Endothelial cell of umbilical vein (primary cell): ENCODE results near the gene DAPK2. TPM values are rescaled to one million over a fixed set of nuclear protein-coding genes. Genes with fewer than 3 reads are reported as not detected.

Experiments used
- BruUV-seq: library from RNA; stranded (reverse); fragments of 400-500 nt; replicated peaks from 2 replicates; lab custom pipeline; 2021; lab: Mats Ljungman, UMichigan
- CTCF ChIA-PET: fragments of 300-600, 350-600 bp; sonication (Branson Sonifier 250); formaldehyde crosslinking; loops from one replicate; lab custom pipeline; 2021; ENCODE audit warnings: antibody characterized with exemption, inconsistent platforms; lab: Charles Lee
- POLR2A ChIA-PET: fragments of 300-600, 350-600 bp; sonication (Branson Sonifier 250); formaldehyde crosslinking; loops from one replicate; lab custom pipeline; 2021; ENCODE audit warnings: antibody characterized with exemption, inconsistent platforms; lab: Charles Lee
- DNase-seq: peaks from one replicate; pipeline ENCODE4 v3.0.0-alpha.2; 2011; ENCODE audit warnings: low read depth, low spot score
- FAIRE-seq: peaks from 2 replicates; lab custom pipeline; 2011; peaks lifted over from hg19 to GRCh38; lab: Jason Lieb, UNC
- H2AFZ ChIP-seq: 2 replicates; pipeline ENCODE4 v1.6.0; 2012; ENCODE audit warnings: low read depth, low read length, control low read depth, inconsistent platforms
- H3K27ac ChIP-seq: 2 replicates; pipeline ENCODE4 v1.5.1; 2011; ENCODE audit warnings: low read depth, mild to moderate bottlenecking, control low read depth, low read length, moderate library complexity; ENCODE audit not compliant: insufficient read depth
- H3K27me3 ChIP-seq, 2 experiments: 2 replicates each; pipeline versions ENCODE4 v1.6.0 to v1.6.1; 2011; ENCODE audit warnings: low read length in 2 of 2, mixed read lengths in 1 of 2; ENCODE audit not compliant: control insufficient read depth in 2 of 2, insufficient read depth in 2 of 2
- H3K36me3 ChIP-seq, 2 experiments: 2 replicates in 1 of 2; 3 replicates in 1 of 2; pipeline ENCODE4 v1.5.1; 2011; ENCODE audit warnings: low read length in 2 of 2, mild to moderate bottlenecking in 1 of 2, moderate library complexity in 1 of 2; ENCODE audit not compliant: control insufficient read depth in 2 of 2, insufficient read depth in 2 of 2; ENCODE audit errors: extremely low read depth in 1 of 2
- H3K4me1 ChIP-seq: 3 replicates; pipeline ENCODE4 v1.5.1; 2011; ENCODE audit warnings: mild to moderate bottlenecking, low read length; ENCODE audit not compliant: control insufficient read depth, insufficient read depth; ENCODE audit errors: extremely low read depth
- H3K4me2 ChIP-seq: 2 replicates; pipeline ENCODE4 v1.6.1; 2011; ENCODE audit warnings: low read length, control low read depth, mixed read lengths; ENCODE audit not compliant: insufficient read depth
- H3K4me3 ChIP-seq, 3 experiments: fragments of 200-600 bp in 1 of 3; sonication (generic), shearing (Covaris generic) in 1 of 3; replicated peaks in 1 of 3; 2 replicates each; pipeline ENCODE4 v1.5.1; 2011 to 2016; ENCODE audit warnings: control low read depth in 3 of 3, low read length in 3 of 3, mild to moderate bottlenecking in 2 of 3, inconsistent platforms in 1 of 3, low read depth in 1 of 3, moderate library complexity in 1 of 3; ENCODE audit not compliant: insufficient read depth in 1 of 3
- H3K79me2 ChIP-seq: 2 replicates; pipeline ENCODE4 v1.6.0; 2012; ENCODE audit warnings: low read length, inconsistent platforms; ENCODE audit not compliant: control insufficient read depth, insufficient read depth
- H3K9ac ChIP-seq: replicated peaks from 2 replicates; pipeline ENCODE3; 2011; ENCODE audit warnings: low read length, control low read depth; ENCODE audit not compliant: insufficient read depth; ENCODE audit errors: extremely low read depth
- H3K9me1 ChIP-seq: replicated peaks from 3 replicates; pipeline ENCODE4 v1.6.0; 2011; ENCODE audit warnings: mild to moderate bottlenecking, low read length; ENCODE audit not compliant: control insufficient read depth, insufficient read depth; ENCODE audit errors: extremely low read depth
- H3K9me3 ChIP-seq: replicated peaks from 2 replicates; pipeline ENCODE4 v1.5.1; 2012; ENCODE audit warnings: low read length, inconsistent platforms; ENCODE audit not compliant: control insufficient read depth, insufficient read depth
- H4K20me1 ChIP-seq: replicated peaks from 2 replicates; pipeline ENCODE3; 2011; ENCODE audit warnings: mild to moderate bottlenecking, low read length; ENCODE audit not compliant: control insufficient read depth, insufficient read depth; ENCODE audit errors: extremely low read depth
- EZH2 ChIP-seq: IDR thresholded peaks from 2 replicates; pipeline ENCODE4 v1.6.1; 2012; ENCODE audit warnings: borderline replicate concordance, low read depth, mild to moderate bottlenecking, moderate library complexity, low read length, inconsistent platforms; ENCODE audit not compliant: severe bottlenecking
- FOS ChIP-seq: IDR thresholded peaks from 2 replicates; pipeline ENCODE4 v1.6.1; 2011; ENCODE audit warnings: mild to moderate bottlenecking, low read length, moderate library complexity, borderline replicate concordance; ENCODE audit not compliant: insufficient read depth
- GATA2 ChIP-seq: IDR thresholded peaks from 2 replicates; pipeline ENCODE4 v1.7.0; 2011; ENCODE audit warnings: low read depth, mild to moderate bottlenecking, moderate library complexity, mixed read lengths, low read length; ENCODE audit not compliant: insufficient read length, insufficient read depth
- JUN ChIP-seq: IDR thresholded peaks from 2 replicates; pipeline ENCODE4 v1.6.1; 2011; ENCODE audit warnings: borderline replicate concordance, low read depth; ENCODE audit not compliant: insufficient read length, insufficient read depth
- MYC ChIP-seq: IDR thresholded peaks from one replicate; pipeline ENCODE4 v1.6.1; 2011; ENCODE audit warnings: mild to moderate bottlenecking, low read depth, low read length
- POLR2A ChIP-seq: IDR thresholded peaks from 2 replicates; pipeline ENCODE4 v1.6.1; 2012; ENCODE audit warnings: low read depth, mild to moderate bottlenecking, control low read depth, low read length
- POLR2AphosphoS5 ChIP-seq: IDR thresholded peaks from 2 replicates; pipeline ENCODE4 v1.6.1; 2012; ENCODE audit warnings: low read depth, mild to moderate bottlenecking, control low read depth, low read length, moderate library complexity; ENCODE audit not compliant: insufficient read depth
- dilution Hi-C: fragments of 300-500 bp; cut with MboI; formaldehyde crosslinking; loops from one replicate; pipeline ENCODE4 v1.15.0; 2019; ENCODE audit warnings: low sequenced_read_pairs; ENCODE audit not compliant: extremely low pct_ligation_motif_present
- intact Hi-C: fragments of 100-400 bp; cut with micrococcal nuclease; formaldehyde crosslinking; loops from one replicate; pipeline ENCODE4 v1.10.0; 2022
- polyA plus RNA-seq, 4 experiments: library from polyadenylated mRNA; depleted of rRNA in 3 of 4; stranded (reverse) in 3 of 4; unstranded in 1 of 4; fragments of >200 nt; gene quantifications; 2 replicates each; pipeline versions ENCODE4 v1.2.1 to v1.2.3, GENCODE V29; 2011 to 2012; ENCODE audit warnings: missing spikeins in 1 of 4
- total RNA-seq: library from RNA; stranded (reverse); gene quantifications from 2 replicates; pipeline ENCODE4 v1.2.3, GENCODE V29; 2021
- TF ChIP-seq, protein P1 (sequence below): IDR thresholded peaks from 2 replicates; pipeline ENCODE4 v1.6.1; 2011; ENCODE audit not compliant: insufficient read depth, insufficient read length
- TF ChIP-seq, protein P2 (sequence below), 2 donors: IDR thresholded peaks; 1 replicate in 1 of 2; 2 replicates in 1 of 2; pipeline ENCODE4 v1.5.1; 2011; ENCODE audit warnings: low read length in 2 of 2, mild to moderate bottlenecking in 2 of 2, moderate library complexity in 2 of 2, control low read depth in 1 of 2, inconsistent platforms in 1 of 2, low read depth in 1 of 2; ENCODE audit not compliant: insufficient read depth in 1 of 2; ENCODE audit errors: extremely low read depth in 1 of 2

The DAPK2 gene
- total and polyA plus RNA-seq, 2 donors (not counting 3 experiments of a cell fraction or from before 2014, with no cell fraction given): 2.8 to 6.7 TPM

- Histone ChIP-seq H3K4me1 (no peaks in the 10 kb centered on the region), H3K36me3 (no peaks in the 10 kb centered on the region), H3K9me1 (no peaks in the 10 kb centered on the region), H3K4me2 (no peak overlapping the region), H3K9me3 (no peaks in the 10 kb centered on the region), H3K27ac (no peak overlapping the region), H3K4me3 (no peak overlapping the region), H4K20me1 (no peaks in the 10 kb centered on the region), H3K79me2 (no peaks in the 10 kb centered on the region), H3K27me3 (no peaks in the 10 kb centered on the region), H3K9ac (no peak overlapping the region), H2AFZ (no peak overlapping the region)
- intact Hi-C loops (no loop called here), dilution Hi-C loops (no loop called here)
- no peak for FAIRE-seq
- no peak for TF ChIP-seq FOS
- no peak for TF ChIP-seq MYC
- no peak for TF ChIP-seq POLR2A
- TF ChIP-seq POLR2AphosphoS5: no peak
- TF ChIP-seq GATA2: no peak
- no peak for TF ChIP-seq EZH2
- TF ChIP-seq JUN: no peak
- TF ChIP-seq, protein P1, sequence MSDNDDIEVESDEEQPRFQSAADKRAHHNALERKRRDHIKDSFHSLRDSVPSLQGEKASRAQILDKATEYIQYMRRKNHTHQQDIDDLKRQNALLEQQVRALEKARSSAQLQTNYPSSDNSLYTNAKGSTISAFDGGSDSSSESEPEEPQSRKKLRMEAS: no peak
- TF ChIP-seq, protein P2, sequence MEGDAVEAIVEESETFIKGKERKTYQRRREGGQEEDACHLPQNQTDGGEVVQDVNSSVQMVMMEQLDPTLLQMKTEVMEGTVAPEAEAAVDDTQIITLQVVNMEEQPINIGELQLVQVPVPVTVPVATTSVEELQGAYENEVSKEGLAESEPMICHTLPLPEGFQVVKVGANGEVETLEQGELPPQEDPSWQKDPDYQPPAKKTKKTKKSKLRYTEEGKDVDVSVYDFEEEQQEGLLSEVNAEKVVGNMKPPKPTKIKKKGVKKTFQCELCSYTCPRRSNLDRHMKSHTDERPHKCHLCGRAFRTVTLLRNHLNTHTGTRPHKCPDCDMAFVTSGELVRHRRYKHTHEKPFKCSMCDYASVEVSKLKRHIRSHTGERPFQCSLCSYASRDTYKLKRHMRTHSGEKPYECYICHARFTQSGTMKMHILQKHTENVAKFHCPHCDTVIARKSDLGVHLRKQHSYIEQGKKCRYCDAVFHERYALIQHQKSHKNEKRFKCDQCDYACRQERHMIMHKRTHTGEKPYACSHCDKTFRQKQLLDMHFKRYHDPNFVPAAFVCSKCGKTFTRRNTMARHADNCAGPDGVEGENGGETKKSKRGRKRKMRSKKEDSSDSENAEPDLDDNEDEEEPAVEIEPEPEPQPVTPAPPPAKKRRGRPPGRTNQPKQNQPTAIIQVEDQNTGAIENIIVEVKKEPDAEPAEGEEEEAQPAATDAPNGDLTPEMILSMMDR (IDR thresholded peaks at IDR 0.05; ENCODE audit: extremely low read depth in 1 of 2, insufficient read depth in 1 of 2, low read depth in 1 of 2, low read length in 2 of 2): no peak
- no peak for DNase-seq
- ChIA-PET POLR2A (no interaction called here), CTCF (interaction anchor here (1.1 to 1.9 kb wide), 2 partner anchors 29 to 34 kb away, joined by 3 to 9 read pairs; no protein-coding TSS in a partner anchor)
- no TSS peak for BruUV-seq
Observed at GRCh38 chr15:63979262-63979793, 67.0 kb downstream of the DAPK2 start.
